Measurements from ENCODE around the gene RNF157.

GRCh38 chr17:76154292-76154691, 86.0 kb downstream of the RNF157 start:
- TF ChIP-seq CTCF (IDR thresholded peaks at IDR 0.05; ENCODE audit: poor library complexity) (no peak), EZH2phosphoT487 (IDR thresholded peaks at IDR 0.05; ENCODE audit: low read depth, severe bottlenecking, unreplicated experiment) (no peak), EZH2 (IDR thresholded peaks at IDR 0.05; ENCODE audit: borderline replicate concordance) (no peak)

Measured in hepatocyte (in vitro differentiated cells).